Limb (tissue), 2 donors: Measurements from ENCODE around the gene NEMP1.

Experiments
- DNase-seq, 2 donors: peaks; one replicate each; pipeline ENCODE4 v3.0.0-alpha.2; 2016; ENCODE audit errors: extremely low spot score in 2 of 2

Gene NEMP1

DNA sequence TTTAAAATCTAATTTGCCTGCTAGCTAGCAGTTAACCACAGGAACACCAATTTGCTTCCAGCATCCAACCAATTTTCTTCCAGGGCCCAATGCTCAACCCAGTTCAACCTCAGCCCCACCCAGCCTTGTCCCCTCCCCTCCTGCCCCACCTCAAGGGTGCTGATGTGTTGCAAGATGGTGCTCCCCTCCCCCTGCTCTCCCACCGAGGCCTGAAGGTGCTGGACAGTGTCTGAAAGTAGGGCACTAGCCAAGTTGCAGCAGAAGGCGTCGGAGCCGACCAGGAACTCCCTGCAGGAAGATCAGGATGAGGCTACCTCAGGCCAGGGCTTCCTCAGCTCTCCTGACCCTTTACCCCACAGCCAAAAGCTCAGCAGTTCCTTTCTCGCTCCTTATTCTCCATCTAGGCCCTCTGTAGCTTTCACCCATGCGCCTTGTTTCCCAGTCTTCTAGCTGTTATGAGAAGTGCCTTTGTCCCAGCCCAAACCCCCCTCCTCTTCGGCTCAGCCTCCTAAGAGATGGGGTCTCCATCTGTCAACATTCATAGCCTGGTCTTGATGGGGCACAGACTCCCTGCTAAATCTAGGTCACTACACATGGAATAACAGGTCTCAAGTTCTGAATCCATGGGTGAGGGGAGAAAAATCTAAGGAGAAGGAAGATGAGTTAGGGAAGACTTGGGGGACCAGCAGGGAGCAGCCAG lies 29.0 kb upstream of the NEMP1 start:
- DNase-seq, result peak in 1 of 2 donors; percentile 4

DNA sequence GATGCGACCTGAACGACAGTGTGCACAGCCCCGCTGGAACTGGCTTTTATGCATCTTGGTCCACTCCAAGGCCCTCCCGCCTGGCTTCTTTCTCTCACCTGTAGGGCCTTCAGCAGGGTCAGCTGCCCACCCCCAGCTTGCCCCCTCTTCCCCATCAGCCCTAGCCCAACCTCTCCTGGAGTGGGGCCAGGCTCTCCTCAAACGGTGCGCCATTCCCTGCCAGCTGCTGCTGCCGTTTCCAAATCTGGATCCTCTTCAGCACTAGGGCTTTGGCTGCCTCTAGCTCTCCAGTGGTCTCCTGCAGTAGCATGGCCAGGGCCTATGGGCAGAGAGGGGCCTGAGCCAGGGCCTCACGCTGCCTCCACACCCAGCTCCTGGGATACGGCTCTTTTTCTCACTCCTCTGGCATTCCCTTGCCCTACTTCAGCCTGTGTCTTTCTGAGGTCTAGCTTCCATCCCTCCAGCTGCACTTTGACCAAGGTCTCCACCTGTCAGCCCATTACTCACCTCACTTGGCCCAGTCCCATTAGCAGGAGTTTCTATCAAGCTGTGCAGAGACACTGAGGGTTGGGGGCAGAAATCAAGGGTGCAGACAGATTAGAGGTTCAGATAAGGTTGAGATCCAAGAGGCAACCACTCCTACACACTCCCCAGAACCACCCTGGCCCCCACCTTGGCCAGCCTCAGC lies 27.6 kb upstream of the NEMP1 start:
- DNase-seq, result no peak

DNA sequence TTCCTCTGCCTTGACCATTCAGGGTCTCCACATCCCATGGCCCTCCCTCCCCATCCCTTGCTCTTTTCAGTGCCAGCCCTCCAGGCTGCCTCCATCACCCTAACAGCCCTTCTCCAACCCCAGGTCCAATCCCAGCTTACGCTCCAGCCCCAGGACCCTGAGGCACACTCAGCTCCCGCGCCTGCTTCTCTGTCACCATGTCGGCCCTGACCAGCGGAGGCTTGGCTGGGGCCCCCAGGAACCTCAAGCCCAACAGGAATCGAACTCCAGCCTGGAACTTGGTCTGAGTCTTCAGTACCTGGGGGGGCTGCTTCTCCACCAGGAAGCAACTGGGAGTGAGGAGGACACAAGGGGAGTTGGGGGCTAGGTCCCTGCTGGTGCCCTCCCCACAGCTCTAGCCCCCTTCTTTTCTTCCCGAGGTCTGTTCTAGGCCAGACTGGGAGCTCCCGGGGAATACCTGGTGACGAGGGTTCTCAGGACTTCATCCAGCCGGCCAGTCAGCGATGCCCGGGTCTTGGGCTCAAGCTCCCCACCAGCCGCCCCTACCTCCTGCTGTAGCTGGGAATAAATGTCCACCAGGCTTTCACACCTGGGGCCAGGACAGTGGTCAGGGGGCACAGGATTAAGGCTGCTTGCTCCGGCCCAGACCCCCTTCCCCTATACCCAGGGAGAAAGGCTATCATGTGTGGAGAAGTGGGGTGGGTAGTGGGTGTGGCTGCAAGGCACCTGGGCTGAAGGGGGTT lies 26.6 kb upstream of the NEMP1 start:
- no peak for DNase-seq

DNA sequence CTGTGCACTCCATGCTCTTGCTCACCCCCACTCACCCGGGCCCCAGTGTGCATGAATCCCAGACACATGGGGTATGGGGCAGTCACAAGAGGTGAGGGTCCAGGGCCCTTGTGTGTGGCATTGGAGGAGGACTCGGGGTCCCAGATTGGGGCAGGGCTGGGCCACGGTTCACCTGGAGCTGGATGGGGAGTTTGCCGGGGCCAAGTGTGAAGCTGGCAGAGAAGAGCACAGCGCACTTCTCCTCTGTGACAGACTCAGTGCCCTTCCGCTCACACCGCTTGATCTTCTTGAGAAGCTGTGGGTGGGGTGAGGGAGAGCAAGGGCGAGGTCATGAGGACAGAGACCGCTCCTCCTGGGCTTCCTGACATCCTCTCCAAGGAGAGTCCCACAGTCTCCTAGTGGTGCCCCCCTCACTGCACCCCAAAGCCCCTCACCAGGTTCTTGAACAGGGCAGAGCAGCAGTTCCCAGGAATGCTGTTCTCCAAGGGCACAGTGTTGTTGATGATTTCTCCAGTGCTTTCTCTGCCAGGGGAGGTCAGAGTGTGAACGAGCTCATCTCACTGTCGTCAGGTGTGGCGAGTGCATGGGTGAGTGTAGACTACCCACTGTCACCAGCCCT lies 25.8 kb upstream of the NEMP1 start:
- DNase-seq, result no peak

DNA sequence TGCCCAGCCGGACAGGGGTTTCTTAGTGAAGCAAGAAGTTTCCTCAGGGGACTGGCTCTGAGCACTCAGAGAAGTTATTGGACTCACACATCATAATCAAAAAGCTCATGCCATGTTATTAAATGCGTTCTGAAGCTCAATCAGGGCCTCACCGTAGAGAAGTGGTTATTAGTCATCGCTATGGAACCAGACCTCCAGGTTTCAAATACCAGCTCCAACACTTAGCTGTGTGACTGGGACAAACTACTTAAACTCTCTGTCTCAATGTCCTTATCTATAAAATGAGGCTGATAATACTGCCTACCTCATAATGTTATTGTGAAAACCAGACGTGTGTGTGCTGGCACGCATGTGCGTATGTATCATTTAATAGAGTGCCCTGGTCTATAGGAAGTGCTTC lies 25.3 kb upstream of the NEMP1 start:
- no peak for DNase-seq

DNA sequence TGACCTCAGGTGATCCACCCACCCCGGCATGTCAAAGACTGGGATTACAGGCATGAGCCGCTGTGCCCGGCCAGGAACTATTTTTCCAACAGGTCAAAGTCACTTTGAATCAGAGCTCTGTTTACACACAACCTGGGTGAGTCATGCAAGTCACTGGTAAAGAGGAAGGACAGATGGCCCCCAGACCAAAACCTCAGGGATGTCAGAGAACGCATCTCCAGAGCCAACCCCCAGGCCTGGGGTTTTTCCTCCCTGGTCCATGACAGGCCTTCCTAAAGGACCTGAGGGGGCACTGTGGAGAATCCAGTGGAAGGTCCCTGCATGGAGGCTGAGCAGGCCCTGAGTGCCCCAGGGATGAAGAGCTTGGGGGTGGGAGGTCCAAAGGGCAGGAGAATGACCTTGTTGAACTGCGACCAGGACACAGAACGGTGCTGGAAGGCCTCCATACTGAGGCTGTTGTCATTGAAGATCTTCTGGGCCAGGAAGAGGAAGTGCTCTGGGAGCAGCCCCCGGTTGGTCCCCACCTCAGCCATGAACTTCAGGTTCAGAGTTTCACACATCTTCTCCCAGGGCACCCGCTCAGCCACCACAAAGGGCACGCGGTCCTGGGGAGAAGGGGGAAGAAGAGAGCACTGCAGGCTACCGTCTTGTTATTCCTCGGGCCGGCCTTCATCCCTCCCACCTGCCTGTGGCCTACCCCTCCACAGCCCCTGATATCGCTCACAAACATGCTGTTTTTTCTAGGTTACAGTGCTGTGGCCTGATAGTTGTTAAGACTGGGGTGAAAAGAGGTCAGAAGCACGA lies 23.5 kb upstream of the NEMP1 start:
- no peak for DNase-seq

DNA sequence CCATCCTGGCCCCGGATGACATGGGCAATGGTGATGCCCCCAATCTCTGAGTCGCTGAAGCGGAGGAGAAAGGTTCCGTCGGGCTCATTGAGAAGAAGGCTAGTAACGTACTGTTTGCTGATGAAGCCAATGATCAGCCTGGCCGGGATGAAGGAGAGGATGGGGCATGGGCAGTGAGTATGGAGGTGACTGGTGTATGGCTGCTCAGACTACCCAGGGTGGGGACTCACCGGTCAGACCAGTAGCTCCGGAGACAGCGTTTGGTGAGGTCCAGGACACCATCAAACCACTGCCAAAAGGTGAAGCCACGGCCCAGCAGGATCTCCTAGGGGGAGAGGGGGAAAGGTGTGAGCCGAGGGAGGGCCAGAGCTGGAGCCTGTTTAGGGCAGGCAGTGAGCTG lies 21.2 kb upstream of the NEMP1 start:
- no peak for DNase-seq

DNA sequence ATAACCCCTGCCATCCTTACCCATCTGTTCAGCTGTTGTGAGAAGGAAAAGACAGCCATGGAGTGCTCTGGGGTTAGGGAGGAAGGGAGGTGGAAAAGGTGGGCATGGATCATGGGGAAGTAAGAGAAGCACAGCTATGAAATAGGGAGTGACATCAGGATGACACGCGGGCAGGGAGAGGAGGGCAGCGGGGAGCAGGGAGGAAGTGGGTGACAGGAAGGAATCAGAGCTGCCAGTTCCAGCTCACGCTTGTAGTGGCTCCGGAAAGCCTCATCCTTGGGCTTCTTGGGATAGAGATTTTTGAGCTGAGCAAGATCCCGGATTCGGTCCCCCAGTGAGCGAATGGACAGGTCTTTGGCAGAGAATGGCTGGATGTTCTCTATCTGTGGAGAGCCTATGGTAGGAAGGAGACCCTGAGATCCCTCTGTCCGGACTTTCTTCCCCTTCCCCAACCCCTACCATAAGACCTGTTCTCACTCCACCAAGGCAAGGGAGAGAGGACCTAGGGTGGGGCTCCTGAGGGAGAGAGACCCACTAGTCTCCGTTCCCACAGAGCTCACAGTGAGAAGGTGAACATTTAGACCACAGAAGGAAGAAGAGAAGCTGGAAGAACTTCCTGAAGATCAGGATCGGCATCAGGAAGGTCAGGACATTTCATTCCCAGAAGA lies 20.6 kb upstream of the NEMP1 start:
- no peak for DNase-seq

DNA sequence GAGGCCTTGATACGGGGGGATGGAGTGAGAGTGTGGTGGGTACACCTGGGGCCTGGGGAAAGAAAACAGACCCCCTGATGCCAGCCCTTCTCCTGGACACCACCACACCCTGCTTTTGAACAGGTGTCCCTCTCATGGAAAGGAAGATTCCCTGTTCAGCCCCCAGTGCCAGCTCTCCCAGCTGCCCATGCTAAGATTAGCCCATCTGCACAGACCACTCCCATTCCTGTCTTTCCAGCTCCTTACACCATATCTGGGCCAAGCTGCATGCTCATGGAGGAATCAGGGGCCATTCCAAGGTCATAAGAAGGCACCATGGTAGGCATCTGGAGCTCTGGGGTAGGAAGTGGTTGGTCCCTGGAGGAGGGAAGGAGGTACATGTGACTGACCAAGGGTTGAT lies 20.0 kb upstream of the NEMP1 start:
- no peak for DNase-seq

DNA sequence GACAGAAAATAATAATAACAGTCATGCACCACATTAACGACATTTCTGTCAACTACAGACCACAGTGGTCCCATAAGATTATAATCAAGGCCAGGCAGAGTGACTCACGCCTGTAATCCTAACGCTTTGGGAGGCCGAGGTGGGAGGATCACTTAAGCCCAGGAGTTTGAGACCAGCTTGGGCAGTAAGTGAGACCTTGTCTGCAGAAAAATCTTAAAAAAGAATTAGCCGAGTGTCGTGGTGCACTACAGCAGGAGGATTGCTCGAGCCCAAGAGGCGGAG lies 18.9 kb upstream of the NEMP1 start:
- no peak for DNase-seq

DNA sequence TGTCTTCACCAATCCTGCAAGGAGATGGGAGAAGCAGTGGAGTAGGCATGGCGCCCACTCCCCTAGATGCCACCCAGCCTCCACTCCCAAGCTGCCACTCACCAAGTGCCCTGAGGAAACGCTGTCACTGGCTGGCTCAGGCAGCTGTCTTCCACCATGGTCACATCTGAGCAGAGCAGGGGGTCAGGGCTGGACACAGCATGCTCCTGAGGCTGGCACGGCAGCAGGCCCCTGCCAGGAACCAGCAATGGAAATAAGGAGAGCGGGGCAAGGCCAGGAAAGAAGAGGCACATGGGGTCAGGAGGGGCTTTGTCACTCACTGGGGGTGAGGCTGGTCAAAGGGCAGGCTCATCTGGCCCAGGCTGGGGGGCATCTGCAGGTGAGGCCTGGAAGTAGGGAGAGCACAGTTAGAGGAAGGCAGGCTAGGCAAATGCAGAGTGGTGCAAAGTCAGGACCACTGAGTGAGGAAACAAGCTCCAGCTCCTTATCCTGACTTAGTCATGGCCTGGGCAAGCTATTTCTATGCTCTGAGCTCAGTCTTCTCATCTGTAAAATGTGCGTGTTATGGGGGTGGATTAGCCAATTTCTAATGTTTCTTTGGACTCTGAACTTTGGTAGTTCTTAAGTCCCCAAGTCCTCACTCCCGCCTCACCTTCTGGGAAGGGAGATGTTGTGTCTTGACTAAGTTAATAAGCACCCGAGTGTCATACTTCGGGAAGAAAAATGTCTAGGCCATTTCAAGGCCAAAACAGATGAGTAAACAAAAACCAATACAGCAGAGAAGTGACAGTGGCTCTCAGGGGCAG lies 18.4 kb upstream of the NEMP1 start:
- no peak for DNase-seq

DNA sequence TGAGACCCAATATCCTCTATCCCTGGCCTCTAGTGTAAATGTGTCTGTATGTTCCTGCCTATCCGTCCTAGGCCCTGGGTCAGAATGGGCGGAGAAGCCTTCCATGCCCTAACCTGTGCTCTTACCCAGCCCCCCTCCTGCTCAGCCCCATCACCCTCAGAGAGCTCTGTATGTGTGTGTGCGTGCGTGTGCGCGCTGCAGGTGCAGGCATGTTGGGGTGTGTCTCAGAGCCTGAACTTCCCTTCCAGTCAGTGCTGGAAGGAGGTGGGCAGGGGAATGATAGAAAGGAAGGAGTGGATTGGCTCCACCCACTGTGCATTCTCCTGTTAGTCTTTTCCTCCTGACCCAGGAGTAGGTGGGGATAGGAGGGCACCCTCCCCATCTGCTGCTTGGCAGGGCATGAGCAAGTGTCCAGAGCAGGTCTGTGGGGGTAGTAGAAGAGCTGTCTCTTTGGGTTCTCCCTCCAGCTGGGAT lies 17.5 kb upstream of the NEMP1 start:
- DNase-seq, result no peak

DNA sequence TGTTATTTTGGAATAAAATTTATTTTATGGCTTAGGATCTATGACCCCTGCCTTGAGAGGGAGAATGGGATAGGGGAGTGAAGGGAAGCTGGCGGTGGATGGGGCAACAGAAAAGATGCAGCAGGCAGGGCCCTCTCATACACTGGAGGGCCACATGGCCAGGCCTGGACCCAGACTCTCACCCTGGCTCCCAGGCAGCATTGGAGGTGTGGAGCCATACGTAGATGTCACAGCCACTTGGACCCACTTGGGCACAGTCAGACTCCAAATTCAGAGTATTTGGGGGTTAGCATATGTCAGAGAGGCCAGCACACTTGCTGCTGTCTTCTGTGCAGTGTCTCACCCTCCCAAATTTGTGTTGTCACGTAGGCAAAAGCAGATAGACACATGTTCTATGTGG lies 16.8 kb upstream of the NEMP1 start:
- DNase-seq, result no peak

DNA sequence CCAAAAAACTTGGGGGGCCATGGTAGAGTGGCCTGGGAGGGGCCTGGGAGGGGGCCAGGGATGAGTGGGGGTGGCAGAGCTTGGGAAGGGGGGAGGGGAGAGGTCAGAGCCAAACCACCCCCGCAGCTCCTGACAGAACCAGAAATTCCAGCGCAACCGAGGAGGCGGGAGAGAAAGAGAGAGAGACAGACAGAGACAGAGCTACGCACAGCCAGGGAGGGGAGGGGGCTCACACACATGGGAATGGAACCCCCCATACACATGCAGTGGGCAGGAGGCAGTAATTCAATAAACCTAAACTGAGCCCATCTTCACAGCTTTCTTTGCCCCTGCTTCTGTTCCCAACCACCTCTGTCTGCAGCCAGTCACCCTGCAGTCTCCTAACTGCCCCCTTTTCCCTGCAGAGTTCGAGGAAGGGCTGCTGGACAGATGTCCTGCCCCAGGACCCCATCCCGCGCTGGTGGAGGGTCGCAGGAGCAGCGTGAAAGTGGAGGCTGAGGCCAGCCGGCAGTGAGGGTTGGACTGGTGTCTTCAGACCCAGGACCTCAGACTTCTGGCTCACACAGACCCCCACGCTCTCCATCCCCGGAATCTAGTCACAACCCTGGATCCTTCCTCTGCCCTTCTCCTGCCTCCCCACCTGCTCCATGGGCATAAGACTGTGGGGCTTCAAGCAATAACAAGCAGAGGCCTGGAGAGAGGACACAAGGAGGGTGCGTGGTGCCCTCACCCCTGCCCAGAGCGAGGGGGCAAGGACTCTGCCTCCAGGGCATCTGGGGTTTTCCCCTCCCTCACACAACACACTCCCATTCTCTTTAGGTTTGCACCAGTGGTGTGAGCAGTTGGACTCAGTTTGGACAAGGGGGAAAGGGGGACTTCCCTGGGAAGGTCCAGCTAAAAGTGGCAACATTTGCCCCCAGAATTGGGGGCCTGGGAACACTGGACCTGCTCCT lies 15.9 kb upstream of the NEMP1 start:
- no peak for DNase-seq

DNA sequence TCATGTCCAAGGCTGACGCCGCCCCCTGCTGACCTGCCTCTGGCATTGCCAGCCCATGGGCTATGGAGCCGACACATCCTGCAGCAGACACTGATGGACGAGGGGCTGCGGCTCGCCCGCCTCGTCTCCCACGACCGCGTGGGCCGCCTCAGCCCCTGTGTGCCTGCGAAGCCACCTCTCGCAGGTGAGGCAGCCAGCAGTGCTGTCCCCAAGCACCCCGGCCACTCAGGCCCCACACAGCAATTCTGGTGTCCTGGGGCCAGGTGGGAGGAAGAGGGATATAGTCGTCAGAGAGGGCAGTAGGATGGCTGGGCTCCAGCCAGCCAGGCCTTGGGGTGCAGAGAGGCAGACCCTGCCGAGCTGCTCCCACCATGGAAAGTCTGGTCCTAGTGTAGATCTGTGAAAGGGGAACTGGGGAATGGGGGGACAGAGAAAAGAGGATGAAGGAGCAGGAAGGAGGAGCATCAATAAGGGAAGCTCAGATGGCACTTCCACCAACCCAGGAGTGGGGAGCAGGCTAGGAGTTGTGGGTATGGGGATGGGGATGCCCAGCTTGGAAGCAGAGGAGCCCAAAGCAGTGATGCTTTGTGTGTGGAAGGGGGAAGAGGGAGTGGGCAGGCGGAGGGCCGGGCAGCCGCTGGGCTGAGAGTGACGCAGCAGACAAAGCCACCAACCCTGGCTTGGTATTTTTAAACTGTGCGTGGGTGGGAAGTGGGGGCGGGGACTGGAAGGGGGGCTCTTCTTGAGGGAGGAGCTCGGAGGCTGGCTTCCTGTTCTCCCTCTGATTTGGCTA lies 15.0 kb upstream of the NEMP1 start:
- DNase-seq, result peak; percentile 59 to 74

DNA sequence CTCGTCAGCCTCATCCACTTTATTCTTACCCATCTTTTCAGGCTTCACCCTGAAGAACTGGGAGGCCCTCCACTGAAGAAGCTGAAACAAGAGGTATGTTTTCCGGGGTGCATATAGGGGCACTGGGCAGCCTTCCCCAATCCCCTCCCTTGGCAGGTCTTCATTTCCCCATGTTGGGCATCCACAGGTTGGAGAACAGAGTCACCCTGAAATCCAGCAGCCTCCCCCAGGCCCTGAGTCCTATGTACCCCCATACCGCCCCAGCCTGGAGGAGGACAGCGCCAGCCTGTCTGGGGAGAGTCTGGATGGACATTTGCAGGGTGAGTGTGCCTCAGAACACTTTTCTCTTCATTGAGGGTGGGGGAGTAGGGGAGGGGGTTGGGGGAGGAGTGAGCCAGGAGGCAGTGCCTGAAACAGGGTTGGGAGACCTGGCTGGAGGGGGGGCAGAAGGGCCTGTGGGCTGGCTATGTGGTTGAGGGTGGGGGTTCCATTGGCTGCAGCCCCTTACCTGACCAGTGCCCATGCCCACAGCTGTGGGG lies 14.4 kb upstream of the NEMP1 start:
- no peak for DNase-seq

DNA sequence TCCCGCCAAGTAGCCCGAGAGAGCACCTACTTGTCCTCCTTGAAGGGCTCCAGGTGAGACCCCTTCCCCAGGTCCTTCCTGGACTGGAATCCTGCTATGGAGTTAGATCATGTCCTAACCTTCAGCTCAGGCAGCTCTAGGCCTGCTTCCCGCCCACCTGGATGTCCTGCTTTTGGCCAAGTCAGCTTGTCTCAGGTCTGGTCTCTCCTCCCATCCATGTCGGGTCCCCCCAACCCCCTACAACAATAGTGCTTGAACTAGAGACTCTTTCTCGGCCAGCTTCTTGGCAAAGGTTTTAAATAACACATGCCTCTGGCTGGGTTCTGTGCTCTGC lies 13.9 kb upstream of the NEMP1 start:
- DNase-seq, result no peak
